IMR-90 (cell line): Measurements from ENCODE around the gene NEXN. TPM values are rescaled to one million over a fixed set of nuclear protein-coding genes. Genes with fewer than 3 reads are reported as not detected.
A peak's percentile ranks its signal among the peaks of the same experiment; 100 is the strongest.

Experiments
- ATAC-seq: fragments of 200-7000 bp; cut with Tn5 transposase; 2 replicates; pipeline ENCODE4 v1.9.1; 2020; ENCODE audit warnings: low read depth, mild to moderate bottlenecking, moderate library complexity
- BruUV-seq: library from RNA; stranded (reverse); fragments of 400-500 nt; replicated peaks from 2 replicates; lab custom pipeline; 2021; lab: Mats Ljungman, UMichigan
- CTCF ChIA-PET: fragments of 300-600 bp; formaldehyde crosslinking; extraction: SDS; loops from one replicate; lab custom pipeline; 2021; ENCODE audit warnings: antibody characterized with exemption; lab: Yijun Ruan, JAX
- POLR2A ChIA-PET: fragments of 300-600 bp; sonication (Branson Sonifier 250); formaldehyde crosslinking; loops from one replicate; lab custom pipeline; 2022; ENCODE audit warnings: antibody characterized with exemption; ENCODE audit not compliant: unreplicated experiment; lab: Charles Lee
- DNase-seq: peaks from one replicate; pipeline ENCODE4 v3.0.0; 2013
- H2AFZ ChIP-seq: replicated peaks from 2 replicates; pipeline ENCODE3; 2013; ENCODE audit warnings: low read length, mild to moderate bottlenecking; ENCODE audit not compliant: poor library complexity
- H2AK5ac ChIP-seq: 2 replicates; pipeline ENCODE4 v1.6.1; 2013; ENCODE audit warnings: low read depth, low read length, inconsistent platforms
- H2AK9ac ChIP-seq: replicated peaks from 2 replicates; pipeline ENCODE3; 2013; ENCODE audit warnings: mild to moderate bottlenecking, low read depth, low read length, moderate library complexity; ENCODE audit not compliant: poor library complexity
- H2BK120ac ChIP-seq: 2 replicates; pipeline ENCODE4 v1.6.1; 2013; ENCODE audit warnings: low read depth, low read length, inconsistent platforms
- H2BK15ac ChIP-seq: 3 replicates; pipeline ENCODE4 v1.6.1; 2013; ENCODE audit warnings: low read depth, low read length, inconsistent platforms
- H2BK20ac ChIP-seq: 2 replicates; pipeline ENCODE4 v1.6.1; 2013; ENCODE audit warnings: low read depth, mild to moderate bottlenecking, inconsistent platforms, low read length, moderate library complexity
- H2BK5ac ChIP-seq: 2 replicates; pipeline ENCODE4 v1.6.1; 2013; ENCODE audit warnings: mild to moderate bottlenecking, low read depth, low read length, inconsistent platforms; ENCODE audit not compliant: poor library complexity, severe bottlenecking
- H3K14ac ChIP-seq: replicated peaks from 2 replicates; pipeline ENCODE4 v1.6.1; 2013; ENCODE audit warnings: low read depth, low read length, inconsistent platforms
- H3K18ac ChIP-seq: 2 replicates; pipeline ENCODE4 v1.6.1; 2013; ENCODE audit warnings: low read depth, low read length, control low read depth
- H3K23ac ChIP-seq: 2 replicates; pipeline ENCODE4 v1.6.1; 2013; ENCODE audit warnings: low read depth, low read length, inconsistent platforms
- H3K27ac ChIP-seq: 2 replicates; pipeline ENCODE4 v1.5.1; 2013; ENCODE audit warnings: mild to moderate bottlenecking, control low read depth, low read length; ENCODE audit not compliant: insufficient read depth
- H3K27me3 ChIP-seq: 2 replicates; pipeline ENCODE4 v1.6.1; 2013; ENCODE audit warnings: low read length; ENCODE audit not compliant: control insufficient read depth, insufficient read depth
- H3K36me3 ChIP-seq: 2 replicates; pipeline ENCODE4 v1.6.1; 2013; ENCODE audit warnings: low read length, mixed read lengths; ENCODE audit not compliant: control insufficient read depth, insufficient read depth
- H3K4ac ChIP-seq: 2 replicates; pipeline ENCODE4 v1.6.1; 2013; ENCODE audit warnings: low read depth, low read length, inconsistent platforms
- H3K4me1 ChIP-seq: 2 replicates; pipeline ENCODE4 v1.6.1; 2013; ENCODE audit warnings: low read length, mixed read lengths; ENCODE audit not compliant: control insufficient read depth, insufficient read depth
- H3K4me2 ChIP-seq: 2 replicates; pipeline ENCODE4 v1.6.1; 2013; ENCODE audit warnings: low read depth, mild to moderate bottlenecking, control low read depth, low read length, moderate library complexity
- H3K4me3 ChIP-seq: 2 replicates; pipeline ENCODE4 v1.5.1; 2013; ENCODE audit warnings: low read depth, mild to moderate bottlenecking, control low read depth, low read length, moderate library complexity; ENCODE audit not compliant: insufficient read depth
- H3K56ac ChIP-seq: 2 replicates; pipeline ENCODE4 v1.6.1; 2013; ENCODE audit warnings: low read length, inconsistent platforms; ENCODE audit not compliant: insufficient read depth; ENCODE audit errors: extremely low read depth
- H3K79me1 ChIP-seq, 2 experiments: 2 replicates each; pipeline ENCODE4 v1.6.1; 2013; ENCODE audit warnings: low read length in 2 of 2, inconsistent platforms in 1 of 2, low read depth in 1 of 2
- H3K9ac ChIP-seq: 2 replicates; pipeline ENCODE4 v1.6.1; 2013; ENCODE audit warnings: low read depth, low read length, control low read depth
- H3K9me1 ChIP-seq: 2 replicates; pipeline ENCODE4 v1.6.1; 2013; ENCODE audit warnings: low read length, inconsistent platforms; ENCODE audit not compliant: insufficient read depth
- H3K9me3 ChIP-seq: 2 replicates; pipeline ENCODE4 v1.6.1; 2013; ENCODE audit warnings: low read length; ENCODE audit not compliant: control insufficient read depth, insufficient read depth
- H4K20me1 ChIP-seq: 2 replicates; pipeline ENCODE4 v1.6.1; 2013; ENCODE audit warnings: low read length, inconsistent platforms; ENCODE audit not compliant: insufficient read depth
- H4K5ac ChIP-seq: 2 replicates; pipeline ENCODE4 v1.6.1; 2013; ENCODE audit warnings: mild to moderate bottlenecking, low read depth, low read length, control low read depth
- H4K8ac ChIP-seq, 2 experiments: 2 replicates each; pipeline ENCODE4 v1.6.1; 2013; ENCODE audit warnings: low read depth in 2 of 2, low read length in 2 of 2, control low read depth in 1 of 2, inconsistent platforms in 1 of 2
- H4K91ac ChIP-seq: 2 replicates; pipeline ENCODE4 v1.6.1; 2013; ENCODE audit warnings: low read depth, low read length, inconsistent platforms; ENCODE audit not compliant: insufficient read depth
- MAFK ChIP-seq: IDR thresholded peaks from 2 replicates; pipeline ENCODE4 v1.6.1; 2012; ENCODE audit warnings: low read depth, low read length, improper control_type of control experiment
- RAD21 ChIP-seq: IDR thresholded peaks from 2 replicates; pipeline ENCODE4 v1.6.1; 2012; ENCODE audit warnings: low read length, improper control_type of control experiment
- WGBS, 2 experiments: methylation state at CpG; one replicate each; pipeline versions ENCODE4 v1.1.5 to v1.1.7; 2013; ENCODE audit warnings: missing lambda C conversion rate in 2 of 2; ENCODE audit not compliant: insufficient read length in 1 of 2; ENCODE audit errors: extremely low coverage in 2 of 2; 5-methylcytosine and 5-hydroxymethylcytosine counted together
- dilution Hi-C: fragments of 300-500 bp; cut with HindIII; formaldehyde crosslinking; loops from one replicate; pipeline ENCODE4 v1.14.3; 2018; ENCODE audit warnings: low sequenced_read_pairs; ENCODE audit not compliant: unreplicated experiment
- in situ Hi-C: fragments of 300-500 bp; cut with MboI; formaldehyde crosslinking; loops from 3 replicates; pipeline ENCODE4 v1.14.3; 2019; ENCODE audit warnings: low sequenced_read_pairs, inconsistent platforms, mixed read lengths
- intact Hi-C: fragments of 100-400 bp; cut with micrococcal nuclease; formaldehyde crosslinking; loops from 2 replicates; pipeline ENCODE4 v1.10.0; 2022
- polyA plus RNA-seq, 3 experiments: library from polyadenylated mRNA; depleted of rRNA; stranded (reverse); fragments of >200 nt; gene quantifications; 2 replicates each; pipeline ENCODE4 v1.2.3, GENCODE V29; 2012; ENCODE audit warnings: low replicate concordance in 1 of 3
- total RNA-seq: library from RNA; depleted of rRNA; stranded (reverse); fragments of >200 nt; gene quantifications from 2 replicates; pipeline ENCODE4 v1.2.3, GENCODE V29; 2012

The NEXN gene
- total and polyA plus RNA-seq, 2 of the 4 experiments (the other 2 are of a cell fraction): 5.2 to 16.1 TPM

DNA sequence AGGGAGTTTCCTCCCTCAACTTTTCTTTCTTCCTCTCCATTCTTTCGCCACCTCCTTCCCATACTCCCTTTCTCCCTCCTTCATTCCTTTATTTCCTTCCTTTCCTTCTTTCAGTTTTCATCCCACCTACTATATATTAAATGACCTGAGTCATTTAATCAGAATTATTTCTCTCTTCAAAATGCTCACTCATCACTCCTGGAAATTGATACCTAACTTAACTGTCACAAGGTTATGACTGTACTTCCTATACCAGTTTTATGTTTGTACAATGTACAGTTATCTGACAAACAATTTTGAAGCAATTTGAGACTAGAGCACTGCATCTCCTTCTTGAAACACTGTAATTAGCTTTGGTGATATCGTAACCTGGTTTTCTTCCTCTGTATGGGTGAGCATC is 41.4 kb downstream of the NEXN start:
- intact Hi-C loops: no loop called here
- no peak overlapping the region for H4K8ac ChIP-seq
- CTCF ChIA-PET: no interaction called here
- H2AK9ac ChIP-seq: no peak overlapping the region
- no TSS peak for BruUV-seq
- DNase-seq (peak; percentile 36), ATAC-seq (no peak; the same call in 1 of the 2 replicates)
- no peak overlapping the region for H2BK120ac ChIP-seq
- no peak overlapping the region for H3K56ac ChIP-seq
- H3K4ac ChIP-seq: no peak overlapping the region
- no peak overlapping the region for H2BK15ac ChIP-seq
- POLR2A ChIA-PET: no interaction called here
- no peaks in the 10 kb centered on the region for H3K9me3 ChIP-seq
- H4K20me1 ChIP-seq: peaks cover 5% of the 10 kb centered on the region; the same call in 1 of the 2 replicates
- dilution Hi-C loops: no loop called here
- H2BK5ac ChIP-seq: peak overlapping the region; percentile 2
- no peak overlapping the region for H3K27ac ChIP-seq
- 100% methylated on average over 1 of the region's 2 CpGs for WGBS, 2 experiments
- no peak overlapping the region for H2AK5ac ChIP-seq
- H3K9ac ChIP-seq: no peak overlapping the region
- in situ Hi-C loops: no loop called here
- H3K9me1 ChIP-seq: peaks cover 8% of the 10 kb centered on the region
- H3K14ac ChIP-seq: no peak overlapping the region
- no peak overlapping the region for H3K18ac ChIP-seq
- no peak overlapping the region for H3K4me2 ChIP-seq
- no peaks in the 10 kb centered on the region for H3K27me3 ChIP-seq
- H3K36me3 ChIP-seq: peaks cover 46% of the 10 kb centered on the region
- H3K23ac ChIP-seq: no peak overlapping the region
- peaks cover 23 to 37% of the 10 kb centered on the region in 2 experiments for H3K79me1 ChIP-seq
- no peak for TF ChIP-seq RAD21
- TF ChIP-seq MAFK: peak; percentile 39
- no peaks in the 10 kb centered on the region for H3K4me1 ChIP-seq
- 0 out of 2 replicates have a peak overlapping the region, but pooled peaks have one; percentile 29 for H4K5ac ChIP-seq
- H3K4me3 ChIP-seq: no peak overlapping the region
- H2AFZ ChIP-seq: no peak overlapping the region
- no peak overlapping the region for H4K91ac ChIP-seq
- no peak overlapping the region for H2BK20ac ChIP-seq
